GM20431 (cell line): Measurements from ENCODE around the gene SGPP1.
"Not testable (repeated sequence)": the region's sequence is repeated elsewhere in the genome, so short reads cannot be mapped to it uniquely, and the experiment has no call there.

Experiments
- in situ Hi-C: fragments of 300-500 bp; cut with MseI, MboI; formaldehyde crosslinking; loops from one replicate; pipeline ENCODE4 v1.15.0; 2020; ENCODE audit warnings: low sequenced_read_pairs; ENCODE audit not compliant: unreplicated experiment

Gene SGPP1

DNA sequence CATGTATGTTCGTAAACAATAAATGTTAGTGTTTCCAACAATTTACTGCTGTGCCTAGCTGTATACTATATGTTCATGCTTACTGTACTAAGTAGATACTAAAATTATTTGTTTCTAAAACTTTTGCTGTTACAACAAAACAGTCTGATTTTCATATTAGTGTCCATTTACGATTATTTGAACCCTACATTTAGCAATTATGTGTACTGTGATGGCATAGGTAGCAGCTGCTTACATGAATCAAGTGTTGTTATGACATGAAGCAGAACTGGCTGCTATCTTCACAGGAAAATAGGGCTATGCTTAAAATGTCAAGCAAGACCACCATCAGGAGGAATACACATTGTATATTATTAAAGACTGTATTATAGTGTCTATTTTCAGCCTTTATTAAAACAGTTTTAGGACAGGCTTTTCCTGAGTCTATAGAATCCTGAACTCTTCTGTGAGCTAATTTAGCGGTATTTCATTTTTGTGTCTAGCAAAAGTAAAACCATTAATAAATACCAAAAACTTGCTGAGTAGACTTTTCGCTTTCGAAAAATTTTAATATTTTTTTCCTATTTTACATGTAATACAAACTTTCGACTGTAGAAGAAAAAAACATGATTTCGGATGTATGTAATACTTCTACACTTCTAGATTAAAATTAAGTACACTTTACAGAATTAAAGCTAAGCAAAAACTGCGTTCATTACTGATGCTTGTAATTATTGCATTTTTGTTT, 85.0 kb downstream of the SGPP1 start:
- in situ Hi-C loops, result no loop called here

DNA sequence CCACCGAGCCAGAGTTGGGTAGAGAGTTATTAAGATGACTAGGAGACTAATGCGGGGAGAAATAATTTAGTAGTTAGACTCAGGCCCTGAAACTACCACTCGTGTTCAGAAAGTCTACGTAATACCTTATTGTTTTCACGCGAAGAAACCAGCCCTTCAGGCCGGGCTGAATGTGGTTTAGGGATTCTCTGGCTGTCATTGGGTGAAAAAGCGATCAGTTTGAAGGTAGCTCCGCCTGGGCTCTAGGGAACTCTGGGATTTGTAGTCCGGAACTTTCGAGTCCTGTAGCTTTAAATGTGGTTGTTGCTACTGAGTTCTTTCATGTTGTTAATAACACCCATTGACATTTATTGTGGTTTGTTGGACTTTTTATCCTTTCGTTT, 85.6 kb downstream of the SGPP1 start:
- in situ Hi-C loops, result no loop called here

DNA sequence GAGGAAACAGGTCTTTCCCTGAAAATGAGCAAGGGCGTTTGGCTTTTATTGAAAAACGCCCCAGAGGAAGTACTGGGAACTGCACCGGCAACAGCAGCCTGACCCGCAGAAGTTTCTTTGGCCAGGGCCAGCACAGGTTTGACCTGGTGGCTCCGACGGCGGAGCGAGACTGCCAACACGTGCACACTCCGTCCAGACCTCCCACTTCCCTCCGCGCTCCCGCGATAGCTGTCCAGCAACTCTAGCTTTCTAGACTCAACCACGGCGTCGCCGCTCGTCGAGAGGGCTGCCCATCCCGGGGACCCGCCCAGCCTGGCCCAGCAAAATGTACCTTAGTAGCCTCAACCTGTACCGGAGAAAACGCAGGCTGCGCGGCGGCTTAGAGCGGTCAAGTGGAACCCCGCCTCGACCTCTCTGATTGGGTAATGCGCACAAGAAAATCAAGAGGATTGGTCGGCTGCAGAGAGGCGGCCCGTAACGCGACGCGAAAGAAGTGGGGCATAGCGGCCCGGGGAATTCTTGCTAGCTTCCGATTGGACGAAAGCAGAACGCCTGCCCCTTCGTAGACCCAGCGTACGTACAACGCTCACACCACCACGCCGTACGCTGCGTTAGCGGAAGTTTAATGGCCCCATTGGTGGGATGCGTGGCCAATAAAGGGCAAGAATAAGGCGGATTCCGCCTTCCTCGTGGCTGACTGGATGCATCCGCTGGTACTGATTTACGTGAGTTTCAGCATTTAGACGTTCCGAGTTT, 86.2 kb downstream of the SGPP1 start, which contains the start of gene WDR89:
Gene WDR89, minus strand, starts transcription at position 399 of the 756 bp plus-strand sequence. CDS start 41,929 bp downstream, outside the sequence.
- in situ Hi-C loops, result no loop called here

DNA sequence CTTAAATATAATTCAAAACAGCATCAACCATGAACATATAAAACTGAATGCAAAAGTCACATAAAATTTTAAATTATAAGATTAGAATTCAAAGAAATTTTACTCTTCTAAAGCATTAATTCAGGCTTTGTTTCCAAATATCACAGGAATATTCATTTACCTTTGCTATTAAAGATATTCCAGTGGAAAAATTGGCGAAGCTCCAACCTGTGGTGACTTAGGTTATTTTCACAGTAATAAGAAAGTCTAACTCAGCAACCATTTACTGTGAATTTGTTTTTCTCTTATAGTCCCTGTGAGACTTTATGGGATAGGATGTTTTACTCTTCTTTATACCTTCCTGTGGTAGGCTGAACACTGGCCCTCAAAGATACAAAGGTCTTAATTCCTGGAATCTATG, 89.4 kb downstream of the SGPP1 start:
- in situ Hi-C loops, result no loop called here

DNA sequence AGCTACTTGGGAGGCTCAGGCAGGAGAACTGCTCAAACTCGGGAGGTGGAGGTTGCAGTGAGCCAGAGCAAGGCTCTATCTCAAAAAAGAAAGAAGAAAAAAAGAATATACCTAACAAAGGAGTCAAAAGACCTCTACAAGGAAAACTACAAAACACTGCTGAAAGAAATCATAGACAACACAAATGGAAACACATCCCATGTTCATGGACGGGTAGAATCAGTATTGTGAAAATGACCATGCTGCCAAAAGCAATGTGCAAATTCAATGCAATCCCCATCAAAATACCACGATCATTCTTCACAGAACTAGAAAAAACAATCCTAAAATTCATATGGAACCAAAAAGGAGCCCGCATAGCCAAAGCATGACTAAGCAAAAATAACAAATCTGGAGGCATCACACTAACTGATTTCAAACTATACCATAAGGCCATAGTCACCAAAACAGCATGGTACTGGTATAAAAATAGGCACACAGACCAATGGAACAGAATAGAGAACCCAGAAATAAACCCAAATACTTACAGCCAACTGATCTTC, 91.7 kb downstream of the SGPP1 start:
- in situ Hi-C loops, result not testable (repeated sequence)
